GM10248 (cell line): ENCODE results near the gene C10orf95.

Experiments used
- CTCF ChIA-PET: fragments of 300-600 bp; sonication (Branson Sonifier 250); formaldehyde crosslinking; extraction: SDS; loops from one replicate; lab custom pipeline; 2021; ENCODE audit warnings: antibody characterized with exemption; lab: Yijun Ruan, JAX
- POLR2A ChIA-PET: fragments of 350-650 bp; sonication (Branson Sonifier 250); formaldehyde crosslinking; extraction: SDS; loops from one replicate; lab custom pipeline; 2020; ENCODE audit warnings: antibody characterized with exemption; lab: Yijun Ruan, JAX
- DNase-seq: peaks from one replicate; pipeline ENCODE4 v3.0.0; 2012; ENCODE audit errors: extremely low spot score
- CTCF ChIP-seq: IDR thresholded peaks from 2 replicates; pipeline ENCODE4 v1.5.1; 2012; ENCODE audit warnings: mild to moderate bottlenecking, low read depth; ENCODE audit errors: extremely low read depth, missing control alignments, control extremely low read depth

Gene C10orf95

GRCh38 chr10:102467971-102468438 is 16.7 kb upstream of the C10orf95 start:
- TF ChIP-seq CTCF, result no peak
- no peak for DNase-seq
- CTCF ChIA-PET, result interaction anchor here (1.5 to 3.5 kb wide), 2 partner anchors 11 to 239 kb away, joined by 3 to 15 read pairs; no protein-coding TSS in a partner anchor
- POLR2A ChIA-PET, result no interaction called here

GRCh38 chr10:102467318-102467717 is 16.0 kb upstream of the C10orf95 start:
- no peak for TF ChIP-seq CTCF

GRCh38 chr10:102465466-102465865 is 14.1 kb upstream of the C10orf95 start:
- no peak for DNase-seq
- no peak for TF ChIP-seq CTCF
- ChIA-PET POLR2A (no interaction called here), CTCF (interaction anchor here (1.3 to 1.6 kb wide), 3 partner anchors 13 to 32 kb away, joined by 3 to 7 read pairs (median 3); no protein-coding TSS in a partner anchor)

More at GRCh38 chr10:102467318-102467717, 16.0 kb upstream of the C10orf95 start:
- ChIA-PET POLR2A (no interaction called here), CTCF (interaction anchor here (1.5 to 3.5 kb wide), 3 partner anchors 12 to 238 kb away, joined by 3 to 15 read pairs (median 5); partner anchors contain the start of gene C10orf95)
- no peak for DNase-seq

- no peak for TF ChIP-seq CTCF
- no peak for DNase-seq
- ChIA-PET CTCF (interaction anchor here (1.4 to 5.0 kb wide), 3 partner anchors 13 to 120 kb away, joined by 4 to 46 read pairs (median 36); partner anchors contain the start of gene C10orf95), POLR2A (no interaction called here)
Observed at GRCh38 chr10:102463983-102464382, 12.6 kb upstream of the C10orf95 start.

- DNase-seq, result no peak
- TF ChIP-seq CTCF, result no peak
- ChIA-PET POLR2A (interaction anchor here (0.5 to 0.6 kb wide), 2 partner anchors 24 to 432 kb away, joined by 4 to 9 read pairs; no protein-coding TSS in a partner anchor), CTCF (interaction anchor here (1.4 to 5.0 kb wide), 11 partner anchors 11 to 232 kb away, joined by 3 to 46 read pairs (median 10); partner anchors contain the start of gene C10orf95)
Observed at GRCh38 chr10:102462512-102463054, 11.2 kb upstream of the C10orf95 start.

GRCh38 chr10:102461187-102462054 is 10.1 kb upstream of the C10orf95 start:
- ChIA-PET CTCF (interaction anchor here (0.7 to 5.0 kb wide), 16 partner anchors 10 to 292 kb away, joined by 3 to 46 read pairs (median 6); partner anchors contain the start of genes ACTR1A and C10orf95), POLR2A (interaction anchor here (1.0 to 1.3 kb wide), 2 partner anchors 11 to 29 kb away, joined by 6 to 9 read pairs; partner anchors contain the start of gene CUEDC2)
- peak; percentile 100 for DNase-seq
- TF ChIP-seq CTCF, result no peak
